PFSK-1 (cell line): ENCODE measurements around the gene GALNTL6.

Source experiments
- FOXP2 ChIP-seq: optimal IDR thresholded peaks from 2 replicates; pipeline ENCODE3; 2011; ENCODE audit warnings: borderline replicate concordance, control low read depth, inconsistent platforms; ENCODE audit not compliant: insufficient read depth; ENCODE audit errors: extremely low read length, extremely low read depth
- POLR2AphosphoS5 ChIP-seq: IDR thresholded peaks from 2 replicates; pipeline ENCODE4 v1.6.1; 2012; ENCODE audit warnings: low read depth, mild to moderate bottlenecking, control low read depth, low read length, moderate library complexity
- REST ChIP-seq, 2 experiments: IDR thresholded peaks; 2 replicates each; pipeline versions ENCODE4 v1.6.1 to v1.8.0; 2011 to 2012; ENCODE audit warnings: low read depth in 2 of 2, low read length in 2 of 2, control low read depth in 1 of 2, inconsistent platforms in 1 of 2, mild to moderate bottlenecking in 1 of 2, moderate library complexity in 1 of 2; ENCODE audit not compliant: insufficient read depth in 1 of 2
- SIN3A ChIP-seq: IDR thresholded peaks from 2 replicates; pipeline ENCODE4 v1.6.1; 2012; ENCODE audit warnings: mild to moderate bottlenecking, low read length, moderate library complexity, borderline replicate concordance; ENCODE audit not compliant: insufficient read depth
- TAF1 ChIP-seq: IDR thresholded peaks from 2 replicates; pipeline ENCODE4 v1.6.1; 2012; ENCODE audit warnings: low read length, control low read depth, borderline replicate concordance; ENCODE audit not compliant: insufficient read depth

DNA sequence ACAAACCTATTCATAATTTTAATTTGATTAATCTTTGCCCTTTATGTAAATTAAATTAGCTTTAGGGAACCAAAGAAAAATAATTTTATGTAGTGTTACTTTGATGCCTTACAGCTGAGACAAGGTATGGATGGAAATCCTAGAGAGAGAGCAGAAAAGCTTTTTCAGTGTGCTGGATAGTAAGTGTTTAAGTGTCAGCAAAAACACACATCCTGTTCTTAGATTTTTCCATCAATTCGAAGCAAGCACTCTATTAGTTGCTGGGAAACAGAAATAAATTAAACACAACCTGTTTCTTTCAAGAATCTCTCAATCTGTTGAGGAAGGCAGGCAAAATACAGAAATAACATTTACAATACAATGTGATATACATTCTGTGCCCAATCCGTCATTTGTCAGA is 327.8 kb downstream of the GALNTL6 start:
- no peak for TF ChIP-seq POLR2AphosphoS5
- no peak for TF ChIP-seq REST (IDR thresholded peaks at IDR 0.05; ENCODE audit: insufficient read depth in 1 of 2, low read depth in 2 of 2, low read length in 2 of 2)
- TF ChIP-seq TAF1: no peak
- no peak for TF ChIP-seq SIN3A
- no peak for TF ChIP-seq FOXP2
